ENCODE data around the gene RNF215.

The RNF215 gene

GRCh38 chr22:30425616-30426387, 38.6 kb upstream of the RNF215 start, which contains the start of gene MTFP1:
Gene MTFP1, plus strand, starts transcription at chr22:30425768. Its CDS starts 112 bp downstream, at chr22:30425880.
- Mint-ChIP-seq H3K27me3 (no peaks in the 10 kb centered on the region), H3K27ac (peak within 1 kb of the TSS; percentile 98), H3K9me3 (no peaks in the 10 kb centered on the region), H3K36me3 (peaks cover 50% of the 10 kb centered on the region), H3K4me1 (peaks cover 59% of the 10 kb centered on the region), H3K4me3 (peak within 1 kb of the TSS; percentile 98)
- peak; percentile 64 for DNase-seq
- CTCF ChIA-PET = interaction anchor here (0.8 to 6.0 kb wide), 14 partner anchors 9 to 181 kb away, joined by 3 to 81 read pairs (median 6); partner anchors contain the start of genes SEC14L2 and TCN2

DNA sequence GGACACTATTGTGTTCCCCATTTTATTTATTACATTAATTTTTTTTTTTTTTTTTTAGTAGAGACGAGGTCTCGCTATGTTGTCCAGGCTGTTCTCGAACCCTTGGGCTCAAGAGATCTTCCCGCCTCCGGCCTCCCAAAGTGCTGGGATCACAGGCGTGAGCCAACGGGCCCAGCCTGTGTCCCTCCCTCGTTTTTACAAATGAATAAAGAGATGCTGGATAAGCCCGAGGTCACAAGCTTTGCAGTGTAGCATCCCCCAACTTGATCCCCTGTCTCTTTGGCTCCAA, 38.1 kb upstream of the RNF215 start:
- CTCF ChIA-PET = interaction anchor here (0.8 to 6.0 kb wide), 6 partner anchors 9 to 33 kb away, joined by 5 to 81 read pairs (median 10); partner anchors contain the start of gene SEC14L2
- Mint-ChIP-seq H3K36me3 (peaks cover 54% of the 10 kb centered on the region), H3K9me3 (no peaks in the 10 kb centered on the region), H3K4me3 (peak overlapping the region; percentile 98), H3K4me1 (peaks cover 63% of the 10 kb centered on the region), H3K27ac (peak overlapping the region; percentile 95), H3K27me3 (no peaks in the 10 kb centered on the region)
- DNase-seq = no peak

- DNase-seq = peak; percentile 38
- CTCF ChIA-PET = interaction anchor here (0.7 to 6.0 kb wide), 10 partner anchors 10 to 139 kb away, joined by 3 to 81 read pairs (median 10); partner anchors contain the start of genes CASTOR1 and SEC14L2
- Mint-ChIP-seq H3K4me1 (peaks cover 64% of the 10 kb centered on the region), H3K27ac (peak overlapping the region; percentile 98), H3K4me3 (peak overlapping the region; percentile 98), H3K9me3 (no peaks in the 10 kb centered on the region), H3K36me3 (peaks cover 54% of the 10 kb centered on the region), H3K27me3 (no peaks in the 10 kb centered on the region)
Measured at GRCh38 chr22:30424534-30425326, 37.5 kb upstream of the RNF215 start.

DNA sequence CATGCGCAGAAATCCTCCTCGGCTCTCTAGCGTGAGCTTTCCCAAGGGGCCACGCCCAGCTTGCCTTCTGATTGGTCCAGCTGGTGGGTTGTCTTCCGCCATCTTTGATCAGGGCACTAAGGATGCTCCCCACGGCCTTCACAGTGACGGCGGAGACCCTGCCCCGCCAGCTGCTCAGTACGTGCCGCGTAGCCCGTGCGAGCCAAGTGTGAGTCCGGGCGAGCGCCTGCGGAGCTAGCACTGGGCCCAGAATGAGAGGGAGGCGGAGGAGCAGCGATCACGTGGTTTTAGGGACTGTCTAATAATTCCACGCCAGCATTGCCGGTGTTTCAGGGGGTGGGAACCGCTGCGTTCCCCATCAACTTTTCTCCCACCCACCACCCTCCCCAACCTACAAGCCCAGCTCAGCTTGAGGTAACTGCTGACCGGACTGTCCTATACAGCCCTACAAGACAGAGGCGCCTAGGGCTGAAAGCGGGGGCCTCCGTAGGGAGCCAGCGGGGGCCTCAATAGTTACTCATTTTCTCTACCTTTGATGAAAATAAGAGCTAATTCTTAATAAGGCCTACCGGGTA, 36.8 kb upstream of the RNF215 start:
- peak overlapping the region; percentile 98 for H3K27ac Mint-ChIP-seq
- peaks cover 64% of the 10 kb centered on the region for H3K4me1 Mint-ChIP-seq
- peak overlapping the region; percentile 98 for H3K4me3 Mint-ChIP-seq
- DNase-seq = peak; percentile 99
- H3K36me3 Mint-ChIP-seq = peaks cover 56% of the 10 kb centered on the region
- H3K9me3 Mint-ChIP-seq = no peaks in the 10 kb centered on the region
- no peaks in the 10 kb centered on the region for H3K27me3 Mint-ChIP-seq
- CTCF ChIA-PET = interaction anchor here (0.9 to 6.0 kb wide), 8 partner anchors 10 to 136 kb away, joined by 4 to 81 read pairs (median 10); partner anchors contain the start of gene CASTOR1

GRCh38 chr22:30423301-30423958, 36.2 kb upstream of the RNF215 start:
- Mint-ChIP-seq H3K27me3 (no peaks in the 10 kb centered on the region), H3K4me1 (peaks cover 64% of the 10 kb centered on the region), H3K4me3 (peak overlapping the region; percentile 98), H3K36me3 (peaks cover 53% of the 10 kb centered on the region), H3K9me3 (no peaks in the 10 kb centered on the region), H3K27ac (peak overlapping the region; percentile 98)
- CTCF ChIA-PET = interaction anchor here (0.9 to 6.0 kb wide), 8 partner anchors 9 to 135 kb away, joined by 4 to 81 read pairs (median 10); partner anchors contain the start of genes CASTOR1 and RNF215
- DNase-seq = peak; percentile 61

GRCh38 chr22:30422481-30423300, 35.5 kb upstream of the RNF215 start:
- H3K27ac Mint-ChIP-seq = peak overlapping the region; percentile 98
- peaks cover 61% of the 10 kb centered on the region for H3K4me1 Mint-ChIP-seq
- CTCF ChIA-PET = interaction anchor here (1.4 to 6.0 kb wide), 5 partner anchors 16 to 135 kb away, joined by 3 to 81 read pairs (median 11); partner anchors contain the start of genes CASTOR1 and RNF215
- peak overlapping the region; percentile 98 for H3K4me3 Mint-ChIP-seq
- peaks cover 53% of the 10 kb centered on the region for H3K36me3 Mint-ChIP-seq
- DNase-seq = peak; percentile 36
- no peaks in the 10 kb centered on the region for H3K9me3 Mint-ChIP-seq
- H3K27me3 Mint-ChIP-seq = no peaks in the 10 kb centered on the region

- Mint-ChIP-seq H3K27me3 (no peaks in the 10 kb centered on the region), H3K4me3 (peak overlapping the region; percentile 98), H3K36me3 (peaks cover 52% of the 10 kb centered on the region), H3K9me3 (no peaks in the 10 kb centered on the region), H3K4me1 (peaks cover 55% of the 10 kb centered on the region), H3K27ac (peak overlapping the region; percentile 98)
- CTCF ChIA-PET = interaction anchor here (1.0 to 6.0 kb wide), 7 partner anchors 12 to 134 kb away, joined by 3 to 81 read pairs (median 3); partner anchors contain the start of genes CASTOR1 and RNF215
- no peak for DNase-seq
Measured at GRCh38 chr22:30421695-30422480, 34.7 kb upstream of the RNF215 start.

GRCh38 chr22:30420347-30421125, 33.3 kb upstream of the RNF215 start:
- CTCF ChIA-PET = interaction anchor here (1.0 kb wide), 1 partner anchor 15 kb away, joined by 3 read pairs; no protein-coding TSS in a partner anchor
- Mint-ChIP-seq H3K36me3 (peaks cover 55% of the 10 kb centered on the region), H3K4me1 (peaks cover 43% of the 10 kb centered on the region), H3K27me3 (no peaks in the 10 kb centered on the region), H3K4me3 (no peak overlapping the region), H3K9me3 (no peaks in the 10 kb centered on the region), H3K27ac (no peak overlapping the region)
- no peak for DNase-seq

GRCh38 chr22:30416837-30417236, 29.6 kb upstream of the RNF215 start:
- no peak for DNase-seq
- peaks cover 58% of the 10 kb centered on the region for H3K36me3 Mint-ChIP-seq
- CTCF ChIA-PET = no interaction called here
- H3K4me1 Mint-ChIP-seq = peaks cover 28% of the 10 kb centered on the region
- H3K9me3 Mint-ChIP-seq = no peaks in the 10 kb centered on the region
- H3K27ac Mint-ChIP-seq = no peak overlapping the region
- no peaks in the 10 kb centered on the region for H3K27me3 Mint-ChIP-seq
- H3K4me3 Mint-ChIP-seq = no peak overlapping the region

GRCh38 chr22:30416403-30416802, 29.2 kb upstream of the RNF215 start:
- DNase-seq = no peak
- no peaks in the 10 kb centered on the region for H3K27me3 Mint-ChIP-seq
- no peak overlapping the region for H3K4me3 Mint-ChIP-seq
- H3K9me3 Mint-ChIP-seq = no peaks in the 10 kb centered on the region
- H3K36me3 Mint-ChIP-seq = peaks cover 57% of the 10 kb centered on the region
- peak overlapping the region; percentile 37 for H3K27ac Mint-ChIP-seq
- CTCF ChIA-PET = no interaction called here
- peaks cover 26% of the 10 kb centered on the region for H3K4me1 Mint-ChIP-seq

- H3K9me3 Mint-ChIP-seq = no peaks in the 10 kb centered on the region
- H3K36me3 Mint-ChIP-seq = peaks cover 59% of the 10 kb centered on the region
- peak overlapping the region; percentile 49 for H3K27ac Mint-ChIP-seq
- CTCF ChIA-PET = interaction anchor here (1.0 to 2.2 kb wide), 5 partner anchors 9 to 127 kb away, joined by 3 to 5 read pairs (median 3); no protein-coding TSS in a partner anchor
- DNase-seq = no peak
- H3K4me3 Mint-ChIP-seq = no peak overlapping the region
- no peaks in the 10 kb centered on the region for H3K27me3 Mint-ChIP-seq
- peaks cover 15% of the 10 kb centered on the region for H3K4me1 Mint-ChIP-seq
Measured at GRCh38 chr22:30414525-30415047, 27.4 kb upstream of the RNF215 start.

Data from activated naive CD4-positive, alpha-beta T cell treated with anti-CD3 and anti-CD28 coated beads, Interleukin-2, amount 10 ng/mL, durations not matched to agents 7 days and 5 days (primary cell).